GM18951 (cell line): Measurements from ENCODE around the gene ZC3H10.

Experiments
- POLR2A ChIP-seq: IDR thresholded peaks from 4 replicates; pipeline ENCODE4 v1.6.1; 2011; ENCODE audit warnings: mild to moderate bottlenecking; ENCODE audit not compliant: insufficient read length, insufficient read depth; ENCODE audit errors: extremely low read depth
- in situ Hi-C: fragments of 300-500 bp; cut with MboI; formaldehyde crosslinking; loops from one replicate; pipeline ENCODE4 v1.12.0; 2022; ENCODE audit warnings: low sequenced_read_pairs, mixed read lengths, inconsistent platforms; ENCODE audit not compliant: unreplicated experiment

ZC3H10 gene

GRCh38 chr12:56169229-56169759, 51.2 kb downstream of the ZC3H10 start:
- in situ Hi-C loops = no loop called here

GRCh38 chr12:56172839-56173238, 54.8 kb downstream of the ZC3H10 start:
- no peak for TF ChIP-seq POLR2A
- in situ Hi-C loops = no loop called here

More at GRCh38 chr12:56169229-56169759, 51.2 kb downstream of the ZC3H10 start:
- TF ChIP-seq POLR2A = no peak
